SK-N-MC (cell line): ENCODE data around the gene EFS.

Source experiments
- EZH2 ChIP-seq: fragments of 200-600 bp; sonication (generic); IDR thresholded peaks from one replicate; pipeline ENCODE4 v1.6.1; 2017; ENCODE audit warnings: antibody characterized with exemption
- POLR2AphosphoS5 ChIP-seq: IDR thresholded peaks from 2 replicates; pipeline ENCODE4 v1.6.1; 2012; ENCODE audit warnings: mild to moderate bottlenecking, low read depth, low read length, borderline replicate concordance

DNA sequence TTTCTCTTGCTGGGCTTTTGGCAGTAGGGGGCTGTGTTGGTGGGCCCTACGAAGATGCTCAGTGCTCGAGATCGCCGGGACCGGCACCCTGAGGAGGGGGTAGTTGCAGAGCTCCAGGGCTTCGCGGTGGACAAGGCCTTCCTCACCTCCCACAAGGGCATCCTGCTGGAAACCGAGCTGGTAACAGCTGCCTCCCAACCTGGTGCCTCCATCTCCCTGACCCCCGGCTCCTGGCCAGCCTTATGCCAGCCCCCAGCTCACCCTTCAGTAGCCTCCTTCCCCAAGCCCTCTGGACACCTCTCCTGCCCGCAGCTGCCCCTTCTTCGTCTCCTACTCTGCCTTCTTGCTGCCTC is 12.2 kb upstream of the EFS start:
- TF ChIP-seq POLR2AphosphoS5 (no peak), EZH2 (no peak)
